HG03064 (cell line): ENCODE results near the gene GRB10.

ENCODE experiments used
- ATAC-seq: cut with Tn5 transposase; IDR thresholded peaks from one replicate; pipeline ENCODE4 v1.9.1; 2021; ENCODE audit warnings: low read depth; ENCODE audit not compliant: unreplicated experiment

The GRB10 gene

GRCh38 chr7:50782375-50783208 lies at the start of gene GRB10:
TSS of gene GRB10 (minus strand) at chr7:50782896. CDS start at chr7:50732322, 50,574 bp downstream.
- ATAC-seq = no peak

- ATAC-seq = no peak
These were observed 46.1 kb upstream of the GRB10 start for GRCh38 chr7:50828801-50829200.

GRCh38 chr7:50828116-50828515 lies 45.4 kb upstream of the GRB10 start:
- no peak for ATAC-seq

GRCh38 chr7:50827281-50827680 lies 44.6 kb upstream of the GRB10 start:
- ATAC-seq = no peak

- no peak for ATAC-seq
These were observed 43.9 kb upstream of the GRB10 start for GRCh38 chr7:50826371-50827172.

GRCh38 chr7:50825465-50825864 lies 42.8 kb upstream of the GRB10 start:
- no peak for ATAC-seq

- no peak for ATAC-seq
These were observed 42.2 kb upstream of the GRB10 start for GRCh38 chr7:50824882-50825281.

- ATAC-seq = no peak
These were observed 40.0 kb upstream of the GRB10 start for GRCh38 chr7:50822706-50823105.

GRCh38 chr7:50822110-50822509 lies 39.4 kb upstream of the GRB10 start:
- ATAC-seq = no peak

- no peak for ATAC-seq
These were observed 38.8 kb upstream of the GRB10 start for GRCh38 chr7:50821457-50822008.

GRCh38 chr7:50818324-50818723 lies 35.6 kb upstream of the GRB10 start:
- ATAC-seq = no peak

GRCh38 chr7:50817561-50817960 lies 34.9 kb upstream of the GRB10 start:
- no peak for ATAC-seq

GRCh38 chr7:50815138-50815537 lies 32.4 kb upstream of the GRB10 start:
- ATAC-seq = no peak

- no peak for ATAC-seq
These were observed 31.5 kb upstream of the GRB10 start for GRCh38 chr7:50814166-50814565.

- ATAC-seq = no peak
These were observed 30.3 kb upstream of the GRB10 start for GRCh38 chr7:50812841-50813475.

- ATAC-seq = no peak
These were observed 29.4 kb upstream of the GRB10 start for GRCh38 chr7:50812094-50812493.

- ATAC-seq = no peak
These were observed 25.7 kb upstream of the GRB10 start for GRCh38 chr7:50808282-50808888.

GRCh38 chr7:50807026-50807730 lies 24.5 kb upstream of the GRB10 start:
- ATAC-seq = no peak

- no peak for ATAC-seq
These were observed 23.4 kb upstream of the GRB10 start for GRCh38 chr7:50806143-50806542.
